Measurements from ENCODE around the gene IL1RAPL1. TPM values are rescaled to one million over a fixed set of nuclear protein-coding genes. Genes with fewer than 3 reads are reported as not detected.
"Not testable (repeated sequence)": the region's sequence is repeated elsewhere in the genome, so short reads cannot be mapped to it uniquely, and the experiment has no call there.

IL1RAPL1 gene
- total and polyA plus RNA-seq, 8 donors: 0.05 to 0.20 (median 0.09) TPM; not detected in 5

DNA sequence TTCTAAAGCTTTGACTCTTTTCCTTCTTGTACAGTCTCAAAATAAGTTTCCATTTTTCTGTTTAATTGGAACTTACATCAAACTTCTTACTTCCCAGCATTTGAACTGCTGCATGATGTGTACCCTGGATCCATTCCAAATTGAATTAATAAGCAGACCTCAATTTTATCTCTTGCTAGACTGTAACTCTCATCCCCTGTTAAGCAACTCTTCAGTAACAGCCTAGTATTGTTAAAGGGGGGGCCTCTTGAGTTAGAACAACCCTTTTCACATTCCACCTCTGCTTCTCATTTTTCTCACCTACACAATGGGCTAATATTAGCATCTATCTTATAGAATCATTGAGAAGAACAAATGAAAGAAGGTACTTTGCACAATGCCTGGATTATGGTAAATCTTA lies 169.4 kb downstream of the IL1RAPL1 start:
- no peaks in the 10 kb centered on the region for H3K9me3 ChIP-seq
- no peak overlapping the region for H3K4me3 ChIP-seq
- no peak overlapping the region for H3K27ac ChIP-seq
- ATAC-seq (no peak), DNase-seq (no peak), FAIRE-seq (no peak)
- TF ChIP-seq, protein P1, sequence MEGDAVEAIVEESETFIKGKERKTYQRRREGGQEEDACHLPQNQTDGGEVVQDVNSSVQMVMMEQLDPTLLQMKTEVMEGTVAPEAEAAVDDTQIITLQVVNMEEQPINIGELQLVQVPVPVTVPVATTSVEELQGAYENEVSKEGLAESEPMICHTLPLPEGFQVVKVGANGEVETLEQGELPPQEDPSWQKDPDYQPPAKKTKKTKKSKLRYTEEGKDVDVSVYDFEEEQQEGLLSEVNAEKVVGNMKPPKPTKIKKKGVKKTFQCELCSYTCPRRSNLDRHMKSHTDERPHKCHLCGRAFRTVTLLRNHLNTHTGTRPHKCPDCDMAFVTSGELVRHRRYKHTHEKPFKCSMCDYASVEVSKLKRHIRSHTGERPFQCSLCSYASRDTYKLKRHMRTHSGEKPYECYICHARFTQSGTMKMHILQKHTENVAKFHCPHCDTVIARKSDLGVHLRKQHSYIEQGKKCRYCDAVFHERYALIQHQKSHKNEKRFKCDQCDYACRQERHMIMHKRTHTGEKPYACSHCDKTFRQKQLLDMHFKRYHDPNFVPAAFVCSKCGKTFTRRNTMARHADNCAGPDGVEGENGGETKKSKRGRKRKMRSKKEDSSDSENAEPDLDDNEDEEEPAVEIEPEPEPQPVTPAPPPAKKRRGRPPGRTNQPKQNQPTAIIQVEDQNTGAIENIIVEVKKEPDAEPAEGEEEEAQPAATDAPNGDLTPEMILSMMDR (IDR thresholded peaks at IDR 0.05): no peak
- no peaks in the 10 kb centered on the region for H3K36me3 ChIP-seq
- intact Hi-C loops (cut with DNase I): no loop called here
- no peaks in the 10 kb centered on the region for H3K4me1 ChIP-seq
- no peaks in the 10 kb centered on the region for H3K27me3 ChIP-seq

DNA sequence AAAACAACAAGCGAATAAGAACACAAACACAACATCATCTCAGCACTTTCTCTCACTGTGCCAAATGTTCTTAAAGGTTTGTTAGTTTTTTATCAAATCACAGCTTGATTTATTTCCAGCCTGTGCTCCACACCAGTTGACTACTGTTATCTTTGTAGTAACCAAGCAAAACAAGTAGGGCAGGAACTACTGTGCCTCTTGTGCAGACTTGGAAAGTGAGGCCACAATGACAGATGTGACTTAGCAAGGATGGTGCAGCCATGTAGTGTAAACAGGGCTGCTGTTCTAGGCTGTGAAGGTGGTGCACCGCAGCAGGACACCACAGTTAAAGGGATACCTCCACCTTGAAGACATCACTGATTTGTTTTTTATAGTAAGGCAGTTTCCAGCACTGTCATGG lies 170.0 kb downstream of the IL1RAPL1 start:
- TF ChIP-seq, protein P1 (IDR thresholded peaks at IDR 0.05): no peak
- Histone ChIP-seq H3K27me3 (no peaks in the 10 kb centered on the region), H3K4me3 (no peak overlapping the region), H3K9me3 (no peaks in the 10 kb centered on the region), H3K4me1 (no peaks in the 10 kb centered on the region), H3K36me3 (no peaks in the 10 kb centered on the region), H3K27ac (no peak overlapping the region)
- intact Hi-C loops (cut with DNase I): no loop called here
- DNase-seq (no peak), ATAC-seq (no peak), FAIRE-seq (no peak)
- 56 to 72% methylated on average over 2 of the region's 2 CpGs for whole genome bisulfite sequencing, 2 donors

DNA sequence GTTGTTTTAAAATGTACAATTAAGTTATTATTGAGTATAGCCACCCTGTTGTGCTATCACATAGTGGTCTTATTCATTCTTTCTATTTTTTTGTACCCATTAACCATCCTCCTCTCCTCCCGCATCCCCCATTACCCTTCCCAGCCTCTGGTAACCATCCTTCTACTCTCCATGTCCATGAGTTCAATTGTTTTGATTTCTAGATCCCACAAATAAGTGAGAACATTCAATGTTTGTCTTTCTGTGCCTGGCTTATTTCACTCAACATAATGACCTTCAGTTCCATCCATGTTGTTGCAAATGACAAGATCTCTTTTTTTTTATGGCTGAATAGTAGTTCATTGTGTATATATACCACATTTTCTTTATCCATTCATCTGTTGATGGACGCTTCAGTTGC lies 179.3 kb downstream of the IL1RAPL1 start:
- H3K36me3 ChIP-seq; ATAC-seq; H3K4me1 ChIP-seq; intact Hi-C loops (cut with DNase I); H3K27me3 ChIP-seq; DNase-seq; H3K4me3 ChIP-seq; H3K9me3 ChIP-seq; H3K27ac ChIP-seq; FAIRE-seq: not testable (repeated sequence)
- WGBS, 2 donors: 61 to 83% methylated on average over 2 of the region's 2 CpGs

DNA sequence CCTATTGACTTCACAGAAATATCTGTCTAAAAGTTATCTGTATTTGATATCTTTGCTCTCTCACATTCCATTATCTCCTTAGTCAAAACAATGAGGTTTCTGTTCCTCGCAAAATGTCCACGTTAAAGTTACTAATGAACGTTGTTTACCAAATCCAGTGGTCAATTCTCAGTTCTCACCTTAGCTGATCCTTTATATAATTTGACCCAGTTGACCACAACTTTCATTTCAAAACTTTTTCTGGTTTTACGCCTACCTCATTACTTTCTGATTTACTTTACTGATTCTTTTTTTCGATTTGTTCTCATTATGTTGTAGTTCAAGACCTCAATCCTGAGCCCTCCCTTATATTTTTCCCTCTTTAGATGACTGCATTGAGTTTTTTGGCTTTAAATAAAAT lies 186.6 kb downstream of the IL1RAPL1 start:
- WGBS, 2 donors: 59 to 62% methylated on average over 5 of the region's 5 CpGs
- H3K27ac ChIP-seq: no peak overlapping the region
- FAIRE-seq: no peak
- no peak overlapping the region for H3K4me3 ChIP-seq
- DNase-seq: no peak
- ATAC-seq: no peak
- H3K36me3 ChIP-seq: no peaks in the 10 kb centered on the region
- TF ChIP-seq, protein P1 (IDR thresholded peaks at IDR 0.05): no peak
- H3K9me3 ChIP-seq: no peaks in the 10 kb centered on the region
- intact Hi-C loops (cut with DNase I): no loop called here
- no peaks in the 10 kb centered on the region for H3K4me1 ChIP-seq
- no peaks in the 10 kb centered on the region for H3K27me3 ChIP-seq

DNA sequence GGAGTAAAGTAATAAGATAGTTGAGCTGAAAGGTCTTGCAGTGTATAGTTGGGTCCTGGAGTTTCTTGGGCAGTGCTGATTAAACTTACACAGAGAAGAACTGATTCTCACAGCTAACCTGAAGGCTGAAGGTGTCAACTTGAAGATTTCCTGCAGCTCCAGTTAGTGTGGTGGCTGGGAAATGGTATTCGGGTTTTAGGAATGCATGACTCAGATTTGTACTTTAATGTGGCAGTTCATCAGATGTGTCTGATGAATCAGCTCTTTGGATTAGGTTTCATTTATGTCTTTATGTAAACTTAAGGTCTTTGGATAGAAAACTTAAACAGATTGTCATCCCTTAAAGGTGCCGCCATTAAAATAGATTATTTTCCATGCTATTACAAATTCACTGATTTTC lies 200.0 kb downstream of the IL1RAPL1 start:
- Histone ChIP-seq H3K4me3 (no peak overlapping the region), H3K4me1 (no peaks in the 10 kb centered on the region), H3K27me3 (no peaks in the 10 kb centered on the region), H3K36me3 (no peaks in the 10 kb centered on the region), H3K27ac (no peak overlapping the region), H3K9me3 (no peaks in the 10 kb centered on the region)
- ATAC-seq (no peak), FAIRE-seq (no peak), DNase-seq (no peak)
- TF ChIP-seq, protein P1 (IDR thresholded peaks at IDR 0.05): no peak
- WGBS, 2 donors: 64 to 75% methylated on average over 2 of the region's 2 CpGs
- intact Hi-C loops (cut with DNase I): no loop called here

DNA sequence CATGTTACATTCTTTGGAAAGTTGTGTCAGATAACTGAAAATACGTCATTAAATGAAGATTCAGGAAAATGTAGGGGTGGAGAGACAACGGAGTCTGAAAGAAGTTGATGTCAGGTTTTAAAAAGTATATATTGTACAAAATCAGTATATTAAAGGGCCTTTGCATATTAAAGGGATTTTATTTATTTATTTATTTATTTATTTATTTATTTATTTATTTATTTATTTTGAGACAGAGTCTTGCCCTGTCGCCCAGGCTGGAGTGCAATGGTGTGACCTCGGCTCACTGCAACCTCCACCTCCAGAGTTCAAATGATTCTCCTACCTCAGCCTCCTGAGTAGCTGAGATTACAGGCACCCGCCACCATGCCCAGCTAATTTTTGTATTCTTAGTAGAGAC lies 213.4 kb downstream of the IL1RAPL1 start:
- FAIRE-seq; H3K27ac ChIP-seq; ATAC-seq; H3K27me3 ChIP-seq; H3K9me3 ChIP-seq; H3K36me3 ChIP-seq; intact Hi-C loops (cut with DNase I); H3K4me1 ChIP-seq; DNase-seq; H3K4me3 ChIP-seq: not testable (repeated sequence)
- WGBS, 2 donors: 87% methylated on average over 5 of the region's 5 CpGs
